Effector memory CD4-positive, alpha-beta T cell (primary cell): ENCODE measurements around the gene PLBD1.

Experiments
- DNase-seq, 3 donors: peaks; one replicate each; pipeline ENCODE4 v3.0.0-alpha.2; 2020
- H3K27ac ChIP-seq: 2 replicates; pipeline ENCODE4 v1.7.0; 2013; ENCODE audit warnings: mild to moderate bottlenecking, low read length, moderate library complexity; ENCODE audit not compliant: insufficient read depth, poor library complexity, severe bottlenecking
- H3K27me3 ChIP-seq: replicated peaks from 2 replicates; pipeline ENCODE4 v1.7.0; 2013; ENCODE audit warnings: mild to moderate bottlenecking, low read length; ENCODE audit not compliant: insufficient read depth, control insufficient read depth, poor library complexity, severe bottlenecking
- H3K36me3 ChIP-seq: 2 replicates; pipeline ENCODE4 v1.7.0; 2013; ENCODE audit warnings: mild to moderate bottlenecking, low read length, moderate library complexity; ENCODE audit not compliant: control insufficient read depth, insufficient read depth
- H3K4me1 ChIP-seq: 2 replicates; pipeline ENCODE4 v1.7.0; 2013; ENCODE audit warnings: low read length, mild to moderate bottlenecking; ENCODE audit not compliant: control insufficient read depth, insufficient read depth, poor library complexity, severe bottlenecking
- H3K4me3 ChIP-seq: 2 replicates; pipeline ENCODE4 v1.7.0; 2013; ENCODE audit warnings: low read length, low read depth, mild to moderate bottlenecking; ENCODE audit not compliant: insufficient read depth, poor library complexity, severe bottlenecking
- H3K9me3 ChIP-seq: 2 replicates; pipeline ENCODE4 v1.7.0; 2013; ENCODE audit warnings: mild to moderate bottlenecking, low read length, moderate library complexity; ENCODE audit not compliant: control insufficient read depth

PLBD1 gene

GRCh38 chr12:14571779-14572178 is 4.1 kb upstream of the PLBD1 start:
- DNase-seq, result no peak
- Histone ChIP-seq H3K4me3 (no peak overlapping the region), H3K27ac (no peak overlapping the region), H3K4me1 (peaks cover 5% of the 10 kb centered on the region), H3K27me3 (peaks cover 3% of the 10 kb centered on the region), H3K9me3 (no peaks in the 10 kb centered on the region), H3K36me3 (no peaks in the 10 kb centered on the region)

DNA sequence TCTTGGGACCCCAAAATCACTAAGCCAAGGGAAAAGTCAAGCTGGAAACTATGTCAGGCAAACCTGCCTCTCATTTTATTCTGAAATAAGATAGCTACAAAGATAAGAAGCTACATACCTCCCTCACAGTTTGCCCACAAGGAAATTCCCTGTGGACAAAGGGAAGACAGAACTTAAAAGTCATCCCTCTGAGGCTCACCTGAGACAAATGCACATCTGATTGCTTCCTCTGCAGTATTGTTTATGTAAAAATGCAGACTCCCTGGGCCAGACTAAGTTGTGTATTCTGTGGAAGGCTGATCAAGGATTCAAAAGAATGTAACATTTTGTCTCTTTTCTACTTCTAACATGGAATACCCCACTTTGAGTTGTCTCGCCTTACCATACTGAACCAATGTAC is 2.5 kb upstream of the PLBD1 start:
- DNase-seq, result no peak
- H3K4me3 ChIP-seq, result no peak overlapping the region
- no peaks in the 10 kb centered on the region for H3K36me3 ChIP-seq
- H3K4me1 ChIP-seq, result peaks cover 5% of the 10 kb centered on the region
- H3K27ac ChIP-seq, result no peak overlapping the region
- H3K27me3 ChIP-seq, result peaks cover 5% of the 10 kb centered on the region
- no peaks in the 10 kb centered on the region for H3K9me3 ChIP-seq

- peaks cover 2% of the 10 kb centered on the region for H3K27me3 ChIP-seq
- H3K4me1 ChIP-seq, result peaks cover 5% of the 10 kb centered on the region
- no peak overlapping the region for H3K4me3 ChIP-seq
- no peak for DNase-seq
- H3K9me3 ChIP-seq, result no peaks in the 10 kb centered on the region
- H3K36me3 ChIP-seq, result no peaks in the 10 kb centered on the region
- H3K27ac ChIP-seq, result no peak overlapping the region
These were observed 3.2 kb downstream of the PLBD1 start for GRCh38 chr12:14564336-14564959.

DNA sequence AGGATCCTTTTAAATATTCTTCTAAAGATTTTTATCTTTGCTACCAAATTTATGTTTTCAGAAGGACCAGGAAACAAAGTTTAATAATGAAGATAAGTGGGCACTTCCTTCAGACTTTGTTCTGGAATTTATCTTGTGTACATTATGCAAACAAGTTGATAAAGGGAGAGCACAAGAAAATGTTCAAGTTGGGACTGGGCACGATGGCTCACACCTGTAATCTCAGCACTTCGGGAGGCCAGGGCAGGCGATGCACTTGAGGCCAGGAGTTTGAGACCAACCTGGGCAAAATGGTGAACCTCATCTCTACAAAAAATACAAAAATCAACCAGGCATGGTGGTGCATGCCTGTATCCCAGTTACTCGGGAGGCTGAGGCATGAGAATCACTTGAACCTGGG is 4.6 kb downstream of the PLBD1 start:
- Histone ChIP-seq H3K27ac (no peak overlapping the region), H3K4me1 (peaks cover 5% of the 10 kb centered on the region), H3K36me3 (no peaks in the 10 kb centered on the region), H3K27me3 (peaks cover 2% of the 10 kb centered on the region), H3K9me3 (no peaks in the 10 kb centered on the region), H3K4me3 (no peak overlapping the region)
- no peak for DNase-seq

DNA sequence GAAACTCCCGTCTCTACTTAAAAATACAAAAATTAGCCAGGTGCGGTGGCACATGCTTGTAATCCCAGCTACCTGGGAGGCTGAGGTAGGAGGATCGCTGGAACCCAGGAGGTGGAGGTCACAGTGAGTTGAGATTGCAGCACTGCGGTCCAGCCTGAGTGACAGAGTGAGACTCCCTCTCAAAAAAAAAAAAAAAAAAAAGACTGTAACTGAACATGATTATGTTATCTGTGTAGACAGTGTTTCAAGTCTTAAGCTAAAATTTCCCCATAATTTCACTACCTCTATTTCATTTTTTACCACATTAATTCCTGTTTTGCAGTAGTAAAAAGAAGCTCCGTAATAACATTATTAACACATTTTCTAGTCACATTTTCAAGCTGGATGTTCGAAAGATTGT is 5.4 kb downstream of the PLBD1 start:
- no peak for DNase-seq
- no peaks in the 10 kb centered on the region for H3K9me3 ChIP-seq
- H3K27ac ChIP-seq, result no peak overlapping the region
- no peaks in the 10 kb centered on the region for H3K36me3 ChIP-seq
- no peak overlapping the region for H3K4me3 ChIP-seq
- peaks cover 2% of the 10 kb centered on the region for H3K27me3 ChIP-seq
- H3K4me1 ChIP-seq, result peaks cover 2% of the 10 kb centered on the region

GRCh38 chr12:14561677-14562238 is 5.9 kb downstream of the PLBD1 start:
- no peak overlapping the region for H3K4me3 ChIP-seq
- H3K9me3 ChIP-seq, result no peaks in the 10 kb centered on the region
- H3K27me3 ChIP-seq, result peaks cover 2% of the 10 kb centered on the region
- DNase-seq, result no peak
- no peaks in the 10 kb centered on the region for H3K36me3 ChIP-seq
- H3K4me1 ChIP-seq, result no peaks in the 10 kb centered on the region
- no peak overlapping the region for H3K27ac ChIP-seq

DNA sequence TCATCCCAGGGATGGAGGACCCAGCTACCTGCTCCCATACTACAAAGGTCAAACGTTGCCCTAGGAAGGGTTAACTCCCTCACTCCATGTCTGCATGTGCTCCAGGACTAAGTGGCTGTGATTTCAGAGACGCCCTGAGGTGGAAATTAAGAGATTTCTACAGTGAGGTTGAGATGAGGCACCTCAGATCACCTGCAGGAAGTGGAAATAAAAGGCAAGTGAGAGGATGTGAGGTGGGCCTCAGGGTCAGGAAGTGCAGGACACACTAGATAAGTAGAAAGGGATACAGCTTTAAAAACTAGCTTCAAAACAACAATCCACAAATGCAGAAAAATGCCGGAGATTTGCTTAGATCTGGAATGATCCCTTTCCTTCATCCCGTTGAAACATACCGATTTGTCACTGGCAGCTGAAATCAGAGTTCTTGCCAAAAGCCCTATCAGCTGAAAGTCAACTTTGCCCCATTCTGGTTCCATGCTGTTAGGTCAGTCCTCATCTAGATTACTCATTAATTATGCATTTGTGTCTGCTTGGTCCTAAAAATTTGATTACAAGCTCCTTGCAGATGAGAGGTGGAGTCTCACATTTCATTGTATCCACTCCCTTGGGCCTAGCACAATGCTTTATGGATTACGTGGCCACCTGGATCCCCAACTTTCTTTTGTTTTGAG is 6.6 kb downstream of the PLBD1 start:
- Histone ChIP-seq H3K9me3 (no peaks in the 10 kb centered on the region), H3K27me3 (no peaks in the 10 kb centered on the region), H3K4me3 (no peak overlapping the region), H3K27ac (no peak overlapping the region), H3K36me3 (no peaks in the 10 kb centered on the region), H3K4me1 (no peaks in the 10 kb centered on the region)
- DNase-seq, result no peak

- H3K4me1 ChIP-seq, result no peaks in the 10 kb centered on the region
- H3K27ac ChIP-seq, result no peak overlapping the region
These were observed 9.2 kb downstream of the PLBD1 start for GRCh38 chr12:14558473-14558959.

DNA sequence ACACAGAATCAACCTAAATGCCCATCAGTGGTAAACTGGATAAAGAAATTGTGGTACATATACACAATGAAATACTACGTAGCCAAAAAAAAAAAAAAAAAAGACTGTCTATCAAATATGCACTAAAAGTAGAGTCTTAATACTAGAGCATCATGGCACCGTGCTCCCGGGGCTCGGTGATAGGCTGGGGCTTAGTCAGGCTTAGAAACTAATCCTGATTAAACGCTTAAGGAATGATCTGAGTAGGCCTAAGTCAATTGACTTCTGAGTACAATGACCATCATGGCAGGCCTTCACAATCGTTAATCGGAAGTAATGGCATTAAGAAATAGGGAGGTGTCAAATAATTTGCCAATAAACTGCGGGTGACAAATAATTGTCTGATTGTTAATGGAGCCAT is 9.7 kb downstream of the PLBD1 start:
- DNase-seq, result no peak
- Histone ChIP-seq H3K27ac (no peak overlapping the region), H3K4me1 (no peaks in the 10 kb centered on the region), H3K4me3 (no peak overlapping the region), H3K9me3 (no peaks in the 10 kb centered on the region), H3K36me3 (no peaks in the 10 kb centered on the region), H3K27me3 (no peaks in the 10 kb centered on the region)

More at GRCh38 chr12:14558473-14558959, 9.2 kb downstream of the PLBD1 start:
- H3K9me3 ChIP-seq, result no peaks in the 10 kb centered on the region
- no peak overlapping the region for H3K4me3 ChIP-seq
- no peaks in the 10 kb centered on the region for H3K27me3 ChIP-seq
- DNase-seq, result no peak
- no peaks in the 10 kb centered on the region for H3K36me3 ChIP-seq

- Histone ChIP-seq H3K27me3 (no peaks in the 10 kb centered on the region), H3K36me3 (no peaks in the 10 kb centered on the region), H3K9me3 (no peaks in the 10 kb centered on the region), H3K4me3 (no peak overlapping the region), H3K4me1 (no peaks in the 10 kb centered on the region), H3K27ac (no peak overlapping the region)
- DNase-seq, result no peak
These were observed 13.2 kb downstream of the PLBD1 start for GRCh38 chr12:14554281-14555007.
